ENCODE data around the gene METTL1. TPM values are rescaled to one million over a fixed set of nuclear protein-coding genes. Genes with fewer than 3 reads are reported as not detected.
A peak's percentile ranks its signal among the peaks of the same experiment; 100 is the strongest.

Gene METTL1
- total RNA-seq, 1 donor from 2014 or later: 26.8 TPM

- H3K27me3 Mint-ChIP-seq (ENCODE audit: low read depth): peaks cover 42% of the 10 kb centered on the region
- no peaks in the 10 kb centered on the region for H3K36me3 Mint-ChIP-seq (ENCODE audit: low read depth)
These were observed 35.8 kb downstream of the METTL1 start for GRCh38 chr12:57735952-57736740.

DNA sequence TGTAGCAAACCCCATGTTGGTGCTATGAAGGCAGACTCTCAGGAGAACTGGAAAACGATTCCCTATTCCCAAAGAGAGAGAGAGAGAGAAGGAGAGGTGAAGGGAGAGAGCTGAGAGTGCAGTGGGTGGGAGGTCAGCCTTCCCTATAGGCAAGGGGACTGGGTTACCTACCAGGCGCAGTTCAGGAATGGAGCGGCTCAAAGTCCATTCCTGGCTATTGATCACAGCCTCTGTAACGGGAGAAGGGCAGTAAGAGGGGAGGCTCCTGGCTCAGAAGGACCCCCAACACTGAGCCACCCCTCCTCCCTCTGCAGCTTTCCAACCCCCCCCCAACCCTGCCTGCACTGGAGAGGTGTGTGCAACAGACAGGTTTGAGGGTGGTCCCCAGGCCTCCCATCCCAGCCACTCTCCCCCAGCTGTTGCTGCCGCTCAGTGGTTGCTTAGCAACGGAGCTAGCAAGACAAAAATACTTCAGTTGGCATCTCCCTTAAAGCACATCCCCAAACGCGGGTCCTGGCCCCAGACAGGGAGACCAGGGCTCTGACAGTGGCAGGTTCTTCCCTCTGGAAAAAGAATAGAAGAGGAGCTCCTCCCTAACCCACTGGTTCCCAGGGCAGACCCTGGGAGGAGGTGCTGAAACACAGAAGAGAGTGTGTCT lies 36.6 kb downstream of the METTL1 start:
- H3K27ac Mint-ChIP-seq (ENCODE audit: unreplicated experiment): no peak overlapping the region
- H3K27me3 Mint-ChIP-seq (ENCODE audit: low read depth): peaks cover 36% of the 10 kb centered on the region
- no peak for TF ChIP-seq CTCF (IDR thresholded peaks at IDR 0.05)
- no peaks in the 10 kb centered on the region for H3K36me3 Mint-ChIP-seq (ENCODE audit: low read depth)
- no peak for DNase-seq (ENCODE audit: low spot score)
- H3K9me3 Mint-ChIP-seq (ENCODE audit: low read depth): no peaks in the 10 kb centered on the region
- peak overlapping the region; percentile 1 for H3K4me3 Mint-ChIP-seq (ENCODE audit: unreplicated experiment)
- peaks cover 22% of the 10 kb centered on the region for H3K4me1 Mint-ChIP-seq (ENCODE audit: low read depth)

More at GRCh38 chr12:57735952-57736740, 35.8 kb downstream of the METTL1 start:
- TF ChIP-seq CTCF (IDR thresholded peaks at IDR 0.05): peak; percentile 74
- DNase-seq (ENCODE audit: low spot score): peak; percentile 83
- Mint-ChIP-seq H3K4me3 (ENCODE audit: unreplicated experiment) (peak overlapping the region; percentile 65), H3K27ac (ENCODE audit: unreplicated experiment) (peak overlapping the region; percentile 33), H3K4me1 (ENCODE audit: low read depth) (peaks cover 22% of the 10 kb centered on the region), H3K9me3 (ENCODE audit: low read depth) (no peaks in the 10 kb centered on the region)

- H3K27me3 Mint-ChIP-seq (ENCODE audit: low read depth): peaks cover 32% of the 10 kb centered on the region
- no peak overlapping the region for H3K4me3 Mint-ChIP-seq (ENCODE audit: unreplicated experiment)
These were observed 37.3 kb downstream of the METTL1 start for GRCh38 chr12:57734591-57734990.

DNA sequence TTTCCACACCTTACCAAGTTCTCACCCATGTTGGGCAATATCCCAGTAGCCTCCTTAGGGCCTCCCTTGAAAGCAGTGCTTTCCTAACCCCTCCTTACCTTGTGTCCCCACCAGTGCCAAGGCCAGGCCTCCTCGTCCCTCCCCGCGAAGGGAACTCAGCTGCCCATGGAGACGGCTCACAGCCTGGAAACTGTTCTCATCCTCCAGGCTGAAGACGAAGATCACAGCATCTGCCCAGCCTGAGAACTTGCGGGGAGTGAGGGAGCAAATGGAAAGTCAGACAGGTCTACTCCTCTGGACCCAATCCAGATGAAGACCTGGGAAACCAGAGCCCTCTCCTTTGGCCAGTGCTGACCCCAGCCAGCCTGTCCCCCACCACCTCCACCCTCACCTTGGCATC lies 38.0 kb downstream of the METTL1 start:
- H3K9me3 Mint-ChIP-seq (ENCODE audit: low read depth): no peaks in the 10 kb centered on the region
- peaks cover 17% of the 10 kb centered on the region for H3K4me1 Mint-ChIP-seq (ENCODE audit: low read depth)
- no peak for DNase-seq (ENCODE audit: low spot score)
- H3K27ac Mint-ChIP-seq (ENCODE audit: unreplicated experiment): no peak overlapping the region
- H3K4me3 Mint-ChIP-seq (ENCODE audit: unreplicated experiment): no peak overlapping the region
- H3K36me3 Mint-ChIP-seq (ENCODE audit: low read depth): no peaks in the 10 kb centered on the region
- TF ChIP-seq CTCF (IDR thresholded peaks at IDR 0.05): no peak
- H3K27me3 Mint-ChIP-seq (ENCODE audit: low read depth): peaks cover 25% of the 10 kb centered on the region

More at GRCh38 chr12:57734591-57734990, 37.3 kb downstream of the METTL1 start:
- TF ChIP-seq CTCF (IDR thresholded peaks at IDR 0.05): no peak
- Mint-ChIP-seq H3K9me3 (ENCODE audit: low read depth) (no peaks in the 10 kb centered on the region), H3K27ac (ENCODE audit: unreplicated experiment) (no peak overlapping the region), H3K36me3 (ENCODE audit: low read depth) (no peaks in the 10 kb centered on the region), H3K4me1 (ENCODE audit: low read depth) (peaks cover 22% of the 10 kb centered on the region)
- DNase-seq (ENCODE audit: low spot score): no peak

DNA sequence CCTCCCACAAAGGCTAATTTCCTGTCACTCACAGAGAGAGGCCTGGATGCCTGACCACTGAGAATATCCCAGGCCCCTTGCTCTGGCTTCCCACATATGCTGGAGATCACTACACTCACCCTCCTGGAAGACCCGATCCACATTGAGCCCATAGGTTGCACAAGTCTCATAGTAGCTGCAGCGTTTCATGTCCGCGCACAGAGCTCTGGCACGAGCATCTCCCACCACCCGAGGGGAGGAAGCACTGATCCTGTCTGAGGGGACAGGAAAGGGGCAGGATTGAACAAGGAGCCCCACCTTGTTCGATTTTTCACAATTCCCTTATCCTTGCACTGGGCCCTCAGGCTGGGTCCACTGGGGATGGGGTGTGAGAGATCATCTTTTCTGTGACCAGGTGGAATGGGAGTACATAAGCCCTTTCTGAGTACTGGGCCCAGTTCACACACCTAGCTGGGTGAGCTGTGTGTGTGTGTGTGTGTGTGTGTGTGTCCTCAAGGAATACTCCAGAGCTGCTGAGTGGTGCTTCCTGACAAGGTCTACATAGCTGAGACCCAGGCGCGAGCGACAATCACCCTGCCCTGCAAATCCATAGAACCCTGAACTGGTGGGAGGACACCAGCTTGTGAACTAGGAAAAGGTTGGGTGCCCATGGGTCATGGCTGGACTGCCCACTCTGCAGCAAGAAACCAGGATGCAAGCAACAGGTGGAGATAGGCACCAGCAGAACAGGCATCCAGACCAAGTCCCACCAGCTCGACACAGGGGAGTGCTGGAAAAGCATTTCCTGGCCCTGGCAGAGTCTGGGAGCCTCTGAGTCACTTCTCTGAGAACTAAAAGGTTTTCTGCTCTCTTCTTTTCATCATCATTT lies 38.9 kb downstream of the METTL1 start:
- no peak overlapping the region for H3K27ac Mint-ChIP-seq (ENCODE audit: unreplicated experiment)
- peaks cover 24% of the 10 kb centered on the region for H3K27me3 Mint-ChIP-seq (ENCODE audit: low read depth)

More for the DNA sequence above, 38.9 kb downstream of the METTL1 start:
- no peak for DNase-seq (ENCODE audit: low spot score)
- Mint-ChIP-seq H3K36me3 (ENCODE audit: low read depth) (no peaks in the 10 kb centered on the region), H3K9me3 (ENCODE audit: low read depth) (no peaks in the 10 kb centered on the region), H3K4me1 (ENCODE audit: low read depth) (peaks cover 16% of the 10 kb centered on the region), H3K4me3 (ENCODE audit: unreplicated experiment) (no peak overlapping the region)
- no peak for TF ChIP-seq CTCF (IDR thresholded peaks at IDR 0.05)
